ENCODE results near the gene CHIT1. TPM values are rescaled to one million over a fixed set of nuclear protein-coding genes. Genes with fewer than 3 reads are reported as not detected.

Gene CHIT1
- total RNA-seq, 2 experiments from 2014 or later = 0.30 to 0.42 TPM

GRCh38 chr1:203223012-203223775 lies 6.3 kb downstream of the CHIT1 start:
- no peaks in the 10 kb centered on the region for H3K4me1 Mint-ChIP-seq
- DNase-seq = no peak
- ChIA-PET CTCF (interaction anchor here (0.6 kb wide), 1 partner anchor 123 kb away, joined by 4 read pairs; no protein-coding TSS in a partner anchor), POLR2A (no interaction called here)
- H3K27me3 Mint-ChIP-seq = no peaks in the 10 kb centered on the region
- H3K27ac Mint-ChIP-seq = no peak overlapping the region
- no peaks in the 10 kb centered on the region for H3K36me3 Mint-ChIP-seq (ENCODE audit: low read depth)
- H3K9me3 Mint-ChIP-seq = no peaks in the 10 kb centered on the region
- no peak overlapping the region for H3K4me3 Mint-ChIP-seq

- no peak overlapping the region for H3K4me3 Mint-ChIP-seq
- DNase-seq = no peak
- no peak overlapping the region for H3K27ac Mint-ChIP-seq
- ChIA-PET CTCF (no interaction called here), POLR2A (no interaction called here)
- H3K9me3 Mint-ChIP-seq = no peaks in the 10 kb centered on the region
- no peaks in the 10 kb centered on the region for H3K4me1 Mint-ChIP-seq
- peaks cover 3% of the 10 kb centered on the region for H3K27me3 Mint-ChIP-seq
- no peaks in the 10 kb centered on the region for H3K36me3 Mint-ChIP-seq (ENCODE audit: low read depth)
These were observed 9.5 kb downstream of the CHIT1 start for GRCh38 chr1:203219934-203220333.

- CTCF ChIA-PET = no interaction called here
- Mint-ChIP-seq H3K36me3 (ENCODE audit: low read depth) (no peaks in the 10 kb centered on the region), H3K27ac (no peak overlapping the region), H3K27me3 (peaks cover 3% of the 10 kb centered on the region), H3K9me3 (no peaks in the 10 kb centered on the region), H3K4me1 (no peaks in the 10 kb centered on the region), H3K4me3 (no peak overlapping the region)
- DNase-seq = no peak
- POLR2A ChIA-PET = no interaction called here
These were observed 10.3 kb downstream of the CHIT1 start for GRCh38 chr1:203219171-203219570.

GRCh38 chr1:203217668-203218067 lies 11.8 kb downstream of the CHIT1 start:
- ChIA-PET CTCF (interaction anchor here (1.3 to 3.6 kb wide), 4 partner anchors 10 to 178 kb away, joined by 3 to 32 read pairs (median 4); no protein-coding TSS in a partner anchor), POLR2A (no interaction called here)
- Mint-ChIP-seq H3K9me3 (no peaks in the 10 kb centered on the region), H3K4me3 (no peak overlapping the region), H3K36me3 (ENCODE audit: low read depth) (no peaks in the 10 kb centered on the region), H3K27ac (no peak overlapping the region), H3K27me3 (peaks cover 3% of the 10 kb centered on the region), H3K4me1 (no peaks in the 10 kb centered on the region)
- no peak for DNase-seq

- ChIA-PET CTCF (interaction anchor here (1.1 to 3.6 kb wide), 6 partner anchors 11 to 177 kb away, joined by 3 to 32 read pairs (median 4); no protein-coding TSS in a partner anchor), POLR2A (no interaction called here)
- Mint-ChIP-seq H3K27ac (no peak overlapping the region), H3K4me3 (no peak overlapping the region), H3K36me3 (ENCODE audit: low read depth) (no peaks in the 10 kb centered on the region), H3K9me3 (no peaks in the 10 kb centered on the region), H3K27me3 (peaks cover 3% of the 10 kb centered on the region), H3K4me1 (no peaks in the 10 kb centered on the region)
- DNase-seq = no peak
These were observed 12.3 kb downstream of the CHIT1 start for GRCh38 chr1:203217139-203217655.

GRCh38 chr1:203216274-203217138 lies 13.0 kb downstream of the CHIT1 start:
- POLR2A ChIA-PET = no interaction called here
- CTCF ChIA-PET = interaction anchor here (0.7 to 3.6 kb wide), 15 partner anchors 9 to 182 kb away, joined by 3 to 32 read pairs (median 4); partner anchors contain the start of gene MYBPH
- Mint-ChIP-seq H3K4me1 (no peaks in the 10 kb centered on the region), H3K36me3 (ENCODE audit: low read depth) (no peaks in the 10 kb centered on the region), H3K27me3 (peaks cover 3% of the 10 kb centered on the region), H3K4me3 (no peak overlapping the region), H3K9me3 (no peaks in the 10 kb centered on the region), H3K27ac (no peak overlapping the region)
- peak; percentile 64 for DNase-seq

- Mint-ChIP-seq H3K27ac (no peak overlapping the region), H3K4me1 (no peaks in the 10 kb centered on the region), H3K27me3 (peaks cover 3% of the 10 kb centered on the region), H3K9me3 (no peaks in the 10 kb centered on the region), H3K4me3 (no peak overlapping the region), H3K36me3 (ENCODE audit: low read depth) (no peaks in the 10 kb centered on the region)
- POLR2A ChIA-PET = no interaction called here
- CTCF ChIA-PET = interaction anchor here (0.8 to 3.6 kb wide), 11 partner anchors 8 to 181 kb away, joined by 3 to 32 read pairs (median 5); partner anchors contain the start of gene MYBPH
- DNase-seq = no peak
These were observed 13.9 kb downstream of the CHIT1 start for GRCh38 chr1:203215573-203215972.

GRCh38 chr1:203214871-203215270 lies 14.6 kb downstream of the CHIT1 start:
- CTCF ChIA-PET = interaction anchor here (0.6 to 3.6 kb wide), 8 partner anchors 8 to 846 kb away, joined by 3 to 32 read pairs (median 4); no protein-coding TSS in a partner anchor
- no peaks in the 10 kb centered on the region for H3K4me1 Mint-ChIP-seq
- no peak overlapping the region for H3K27ac Mint-ChIP-seq
- H3K27me3 Mint-ChIP-seq = peaks cover 8% of the 10 kb centered on the region
- POLR2A ChIA-PET = no interaction called here
- no peaks in the 10 kb centered on the region for H3K36me3 Mint-ChIP-seq (ENCODE audit: low read depth)
- no peak overlapping the region for H3K4me3 Mint-ChIP-seq
- no peaks in the 10 kb centered on the region for H3K9me3 Mint-ChIP-seq
- DNase-seq = no peak

- H3K4me3 Mint-ChIP-seq = no peak overlapping the region
- H3K4me1 Mint-ChIP-seq = no peaks in the 10 kb centered on the region
- no peaks in the 10 kb centered on the region for H3K36me3 Mint-ChIP-seq (ENCODE audit: low read depth)
- no peak for DNase-seq
- CTCF ChIA-PET = no interaction called here
- no peaks in the 10 kb centered on the region for H3K9me3 Mint-ChIP-seq
- POLR2A ChIA-PET = no interaction called here
- peaks cover 12% of the 10 kb centered on the region for H3K27me3 Mint-ChIP-seq
- no peak overlapping the region for H3K27ac Mint-ChIP-seq
These were observed 16.3 kb downstream of the CHIT1 start for GRCh38 chr1:203213126-203213525.

- DNase-seq = no peak
- ChIA-PET POLR2A (no interaction called here), CTCF (no interaction called here)
These were observed 17.7 kb downstream of the CHIT1 start for GRCh38 chr1:203211812-203212211.

GRCh38 chr1:203210988-203211387 lies 18.5 kb downstream of the CHIT1 start:
- Mint-ChIP-seq H3K4me1 (no peaks in the 10 kb centered on the region), H3K36me3 (ENCODE audit: low read depth) (no peaks in the 10 kb centered on the region), H3K4me3 (no peak overlapping the region), H3K27ac (no peak overlapping the region), H3K9me3 (no peaks in the 10 kb centered on the region), H3K27me3 (peaks cover 15% of the 10 kb centered on the region)
- POLR2A ChIA-PET = no interaction called here
- DNase-seq = no peak
- CTCF ChIA-PET = no interaction called here

More at GRCh38 chr1:203211812-203212211, 17.7 kb downstream of the CHIT1 start:
- H3K9me3 Mint-ChIP-seq = no peaks in the 10 kb centered on the region
- no peak overlapping the region for H3K4me3 Mint-ChIP-seq
- no peaks in the 10 kb centered on the region for H3K4me1 Mint-ChIP-seq
- no peak overlapping the region for H3K27ac Mint-ChIP-seq
- H3K36me3 Mint-ChIP-seq (ENCODE audit: low read depth) = no peaks in the 10 kb centered on the region
- H3K27me3 Mint-ChIP-seq = peaks cover 15% of the 10 kb centered on the region

GRCh38 chr1:203210350-203210749 lies 19.1 kb downstream of the CHIT1 start:
- POLR2A ChIA-PET = no interaction called here
- H3K36me3 Mint-ChIP-seq (ENCODE audit: low read depth) = no peaks in the 10 kb centered on the region
- H3K9me3 Mint-ChIP-seq = no peaks in the 10 kb centered on the region
- CTCF ChIA-PET = interaction anchor here (0.6 kb wide), 1 partner anchor 137 kb away, joined by 3 read pairs; no protein-coding TSS in a partner anchor
- H3K27ac Mint-ChIP-seq = no peak overlapping the region
- no peaks in the 10 kb centered on the region for H3K4me1 Mint-ChIP-seq
- H3K27me3 Mint-ChIP-seq = peaks cover 15% of the 10 kb centered on the region
- DNase-seq = no peak
- no peak overlapping the region for H3K4me3 Mint-ChIP-seq

GRCh38 chr1:203208181-203208580 lies 21.3 kb downstream of the CHIT1 start:
- POLR2A ChIA-PET = no interaction called here

More at GRCh38 chr1:203208181-203208580, 21.3 kb downstream of the CHIT1 start:
- CTCF ChIA-PET = interaction anchor here (0.6 kb wide), 1 partner anchor 10 kb away, joined by 6 read pairs; no protein-coding TSS in a partner anchor
- H3K36me3 Mint-ChIP-seq (ENCODE audit: low read depth) = no peaks in the 10 kb centered on the region
- H3K4me1 Mint-ChIP-seq = no peaks in the 10 kb centered on the region
- H3K27ac Mint-ChIP-seq = no peak overlapping the region
- no peak overlapping the region for H3K4me3 Mint-ChIP-seq
- H3K27me3 Mint-ChIP-seq = peaks cover 16% of the 10 kb centered on the region
- DNase-seq = no peak
- H3K9me3 Mint-ChIP-seq = no peaks in the 10 kb centered on the region

Data from activated CD4-positive, alpha-beta T cell treated with anti-CD3 and anti-CD28 coated beads, Interleukin-2, amount 10 ng/mL, durations not matched to agents 7 days and 5 days (primary cell).